GM21423 (cell line): ENCODE data around the gene TNFAIP8L2.
"Not testable (repeated sequence)": the region's sequence is repeated elsewhere in the genome, so short reads cannot be mapped to it uniquely, and the experiment has no call there.

Source experiments
- ATAC-seq: cut with Tn5 transposase; IDR thresholded peaks from one replicate; pipeline ENCODE4 v1.9.1; 2021; ENCODE audit warnings: mild to moderate bottlenecking, moderate library complexity; ENCODE audit not compliant: unreplicated experiment

TNFAIP8L2 gene

GRCh38 chr1:151187205-151187604 is 30.8 kb downstream of the TNFAIP8L2 start:
- ATAC-seq, result no peak

- ATAC-seq, result not testable (repeated sequence)
Observed at GRCh38 chr1:151188667-151189066, 32.2 kb downstream of the TNFAIP8L2 start.

- peak; percentile 81 for ATAC-seq
Observed at GRCh38 chr1:151189637-151190445, 33.4 kb downstream of the TNFAIP8L2 start, which contains the start of gene VPS72. VPS72 (minus strand) TSS chr1:151190197; CDS start chr1:151190121, 76 bp downstream.

- no peak for ATAC-seq
Observed at GRCh38 chr1:151192047-151192446, 35.6 kb downstream of the TNFAIP8L2 start.

- no peak for ATAC-seq
Observed at GRCh38 chr1:151193304-151193703, 36.9 kb downstream of the TNFAIP8L2 start.

GRCh38 chr1:151193856-151194255 is 37.4 kb downstream of the TNFAIP8L2 start:
- no peak for ATAC-seq

GRCh38 chr1:151194894-151195594 is 38.6 kb downstream of the TNFAIP8L2 start:
- not testable (repeated sequence) for ATAC-seq

GRCh38 chr1:151196292-151196800 is 39.9 kb downstream of the TNFAIP8L2 start:
- ATAC-seq, result no peak

GRCh38 chr1:151197863-151198253 is 41.4 kb downstream of the TNFAIP8L2 start:
- no peak for ATAC-seq

- peak; percentile 88 for ATAC-seq
Observed at GRCh38 chr1:151198254-151199127, 42.0 kb downstream of the TNFAIP8L2 start, which contains the start of gene PIP5K1A. PIP5K1A (plus strand) TSS chr1:151198552; CDS start chr1:151198997, 445 bp downstream.

- ATAC-seq, result no peak
Observed at GRCh38 chr1:151199873-151200581, 43.6 kb downstream of the TNFAIP8L2 start.

GRCh38 chr1:151205381-151205965 is 49.0 kb downstream of the TNFAIP8L2 start:
- ATAC-seq, result not testable (repeated sequence)
